A673 (cell line): ENCODE data around the gene FOXRED1.

Experiments
- CTCF ChIP-seq: fragments of 300-800, 200-600 bp; sonication (generic); conservative IDR thresholded peaks from 2 replicates; pipeline ENCODE4 v1.5.1; 2017; ENCODE audit warnings: low read depth, mild to moderate bottlenecking, antibody characterized with exemption, low read length, moderate library complexity, mixed read lengths
- EZH2 ChIP-seq: fragments of 200-600 bp; sonication (generic); IDR thresholded peaks from 2 replicates; pipeline ENCODE4 v1.6.1; 2017; ENCODE audit warnings: borderline replicate concordance, low read depth, mild to moderate bottlenecking, mixed read lengths, antibody characterized with exemption, low read length; ENCODE audit not compliant: poor library complexity, severe bottlenecking

GRCh38 chr11:126279191-126279590, 10.2 kb downstream of the FOXRED1 start:
- TF ChIP-seq CTCF (no peak), EZH2 (no peak)
